B cell (primary cell): Measurements from ENCODE around the gene FGF11.

Experiments used
- EZH2 ChIP-seq: IDR thresholded peaks from 2 replicates; pipeline ENCODE4 v1.6.1; 2012; ENCODE audit warnings: borderline replicate concordance, low read depth, mild to moderate bottlenecking, moderate library complexity, low read length; ENCODE audit not compliant: insufficient read depth, poor library complexity, severe bottlenecking
- TF ChIP-seq, protein P1 (sequence below): fragments of 200-600 bp; IDR thresholded peaks from one replicate; pipeline ENCODE4 v1.8.0; 2022; ENCODE audit warnings: antibody characterized with exemption, mild to moderate bottlenecking

DNA sequence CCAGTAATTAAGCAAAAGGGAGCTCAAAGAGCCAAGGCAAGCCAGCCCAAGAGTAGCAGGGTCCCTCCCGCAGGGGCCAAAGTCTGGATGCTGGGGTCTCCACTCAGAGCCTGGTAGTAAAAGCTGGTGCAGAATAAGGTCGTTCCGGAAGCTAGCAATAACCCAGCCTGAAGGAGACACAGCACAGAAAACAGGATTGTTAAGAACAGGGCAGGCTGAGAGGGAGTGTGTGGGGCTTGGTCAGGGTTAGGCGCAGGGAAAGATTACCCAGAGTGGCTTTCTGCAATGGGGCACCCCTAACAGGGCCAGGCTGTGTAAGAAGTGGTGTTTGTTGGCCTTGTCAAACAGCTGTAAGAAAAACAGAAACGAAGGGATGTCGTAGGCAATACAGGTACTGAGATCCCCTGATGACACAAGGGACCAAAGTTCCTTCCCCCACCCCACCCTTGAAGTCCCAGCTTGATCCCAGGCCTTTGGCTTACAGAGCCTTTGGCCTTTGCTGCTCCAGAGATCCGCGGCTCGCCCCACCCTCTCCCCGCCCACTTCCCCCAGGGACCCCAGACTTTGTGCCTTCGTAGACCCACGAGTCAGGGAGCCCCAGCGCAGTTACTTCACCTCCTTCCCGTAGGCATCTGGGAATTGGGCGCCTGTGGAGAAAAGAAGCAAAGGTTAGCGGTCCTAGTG is 36.1 kb upstream of the FGF11 start:
- TF ChIP-seq, protein P1, sequence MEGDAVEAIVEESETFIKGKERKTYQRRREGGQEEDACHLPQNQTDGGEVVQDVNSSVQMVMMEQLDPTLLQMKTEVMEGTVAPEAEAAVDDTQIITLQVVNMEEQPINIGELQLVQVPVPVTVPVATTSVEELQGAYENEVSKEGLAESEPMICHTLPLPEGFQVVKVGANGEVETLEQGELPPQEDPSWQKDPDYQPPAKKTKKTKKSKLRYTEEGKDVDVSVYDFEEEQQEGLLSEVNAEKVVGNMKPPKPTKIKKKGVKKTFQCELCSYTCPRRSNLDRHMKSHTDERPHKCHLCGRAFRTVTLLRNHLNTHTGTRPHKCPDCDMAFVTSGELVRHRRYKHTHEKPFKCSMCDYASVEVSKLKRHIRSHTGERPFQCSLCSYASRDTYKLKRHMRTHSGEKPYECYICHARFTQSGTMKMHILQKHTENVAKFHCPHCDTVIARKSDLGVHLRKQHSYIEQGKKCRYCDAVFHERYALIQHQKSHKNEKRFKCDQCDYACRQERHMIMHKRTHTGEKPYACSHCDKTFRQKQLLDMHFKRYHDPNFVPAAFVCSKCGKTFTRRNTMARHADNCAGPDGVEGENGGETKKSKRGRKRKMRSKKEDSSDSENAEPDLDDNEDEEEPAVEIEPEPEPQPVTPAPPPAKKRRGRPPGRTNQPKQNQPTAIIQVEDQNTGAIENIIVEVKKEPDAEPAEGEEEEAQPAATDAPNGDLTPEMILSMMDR = no peak
- TF ChIP-seq EZH2 = no peak
